DMS79 treated with DMSO at 0.1 percent for 48 hours (cell line): ENCODE data around the gene TOB2.
"Not testable (repeated sequence)": the region's sequence is repeated elsewhere in the genome, so short reads cannot be mapped to it uniquely, and the experiment has no call there.

Source experiments
- DNase-seq: peaks from one replicate; lab custom pipeline; 2025; lab: John Stamatoyannopoulos, UW

The TOB2 gene

DNA sequence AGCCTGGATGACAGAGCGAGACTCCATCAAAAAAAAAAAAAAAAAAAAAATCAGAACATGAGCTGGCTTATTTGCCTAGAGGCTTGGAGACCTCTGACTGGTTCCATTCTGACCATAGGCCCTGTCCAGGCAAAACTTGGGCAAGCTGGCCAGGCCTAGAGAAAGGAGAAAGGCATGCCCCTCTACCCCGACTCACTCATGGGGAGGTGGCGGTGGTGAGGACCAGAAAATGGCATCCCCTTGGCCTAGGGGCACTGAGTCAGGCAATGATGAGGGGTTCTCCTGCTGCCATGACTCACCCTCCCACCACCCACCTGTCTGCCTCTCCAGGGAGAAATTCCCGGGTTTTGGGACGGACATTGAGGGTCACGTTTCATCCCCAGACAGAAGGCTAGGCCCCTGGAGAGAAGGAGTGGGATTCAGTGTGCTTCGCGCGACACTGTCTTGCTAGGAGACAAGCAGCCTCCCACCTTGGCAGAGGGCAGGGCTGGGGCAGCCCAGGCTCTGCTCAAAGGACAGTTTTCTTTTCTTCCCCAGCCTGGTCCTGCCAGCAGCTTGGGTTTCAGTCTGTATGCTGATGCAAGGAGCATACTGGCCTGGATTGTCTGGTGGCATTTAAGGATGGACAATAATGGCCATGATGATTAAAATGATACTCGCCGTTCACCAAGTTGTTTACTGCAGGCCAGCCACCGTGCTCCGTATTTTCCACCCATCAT lies 17.2 kb downstream of the TOB2 start:
- no peak for DNase-seq

DNA sequence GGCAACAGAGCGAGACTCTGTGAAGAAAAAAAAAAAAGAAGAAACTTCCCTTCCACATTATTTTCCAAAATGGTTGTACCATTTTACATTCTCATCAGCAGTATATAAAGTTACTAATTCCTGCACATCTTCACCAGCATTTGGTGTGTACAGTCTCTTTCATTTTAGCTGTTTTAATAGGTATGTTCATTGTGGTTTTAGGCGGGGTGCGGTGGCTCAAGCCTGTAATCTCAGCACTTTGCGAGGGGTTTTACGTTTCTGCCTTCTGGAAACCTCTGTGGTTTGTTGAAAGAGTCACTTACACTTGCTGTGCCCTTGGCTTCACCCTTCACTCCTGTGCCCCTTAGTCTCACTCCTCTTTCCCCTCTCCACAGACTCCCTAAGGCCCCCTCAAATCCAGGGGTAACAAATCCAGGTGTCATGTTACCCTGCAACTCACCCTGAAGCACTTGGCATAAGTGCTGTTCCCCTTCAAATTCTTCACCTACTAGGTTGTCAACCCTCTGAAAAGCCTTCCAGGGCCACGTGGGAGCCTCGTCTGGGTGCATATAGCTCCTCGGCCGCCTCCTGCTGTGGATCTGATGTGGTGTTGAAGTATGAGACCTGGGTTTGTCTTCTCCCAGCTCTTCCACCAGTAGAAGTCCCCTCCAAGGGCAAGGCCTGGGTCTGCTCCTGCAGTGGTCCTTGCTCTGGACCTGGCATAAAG lies 20.8 kb downstream of the TOB2 start:
- DNase-seq = peak; percentile 22

DNA sequence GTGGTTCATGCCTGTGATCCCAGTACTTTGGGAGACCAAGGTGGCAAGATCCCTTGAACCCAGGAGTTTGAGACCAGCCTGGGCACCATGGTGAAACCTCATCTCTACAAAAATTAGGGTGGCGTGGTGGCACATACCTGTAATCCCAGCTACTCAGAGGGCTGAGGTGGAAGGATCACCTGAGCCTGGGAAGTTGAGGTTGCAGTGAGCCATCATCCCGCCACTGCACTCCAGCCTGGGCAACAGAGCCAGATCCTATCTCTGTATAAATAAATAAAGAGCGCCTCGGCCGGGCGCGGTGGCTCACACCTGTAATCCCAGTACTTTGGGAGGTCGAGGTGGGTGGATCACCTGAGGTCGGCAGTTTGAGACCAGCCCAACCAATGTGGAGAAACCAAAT lies 27.9 kb downstream of the TOB2 start:
- DNase-seq = no peak

DNA sequence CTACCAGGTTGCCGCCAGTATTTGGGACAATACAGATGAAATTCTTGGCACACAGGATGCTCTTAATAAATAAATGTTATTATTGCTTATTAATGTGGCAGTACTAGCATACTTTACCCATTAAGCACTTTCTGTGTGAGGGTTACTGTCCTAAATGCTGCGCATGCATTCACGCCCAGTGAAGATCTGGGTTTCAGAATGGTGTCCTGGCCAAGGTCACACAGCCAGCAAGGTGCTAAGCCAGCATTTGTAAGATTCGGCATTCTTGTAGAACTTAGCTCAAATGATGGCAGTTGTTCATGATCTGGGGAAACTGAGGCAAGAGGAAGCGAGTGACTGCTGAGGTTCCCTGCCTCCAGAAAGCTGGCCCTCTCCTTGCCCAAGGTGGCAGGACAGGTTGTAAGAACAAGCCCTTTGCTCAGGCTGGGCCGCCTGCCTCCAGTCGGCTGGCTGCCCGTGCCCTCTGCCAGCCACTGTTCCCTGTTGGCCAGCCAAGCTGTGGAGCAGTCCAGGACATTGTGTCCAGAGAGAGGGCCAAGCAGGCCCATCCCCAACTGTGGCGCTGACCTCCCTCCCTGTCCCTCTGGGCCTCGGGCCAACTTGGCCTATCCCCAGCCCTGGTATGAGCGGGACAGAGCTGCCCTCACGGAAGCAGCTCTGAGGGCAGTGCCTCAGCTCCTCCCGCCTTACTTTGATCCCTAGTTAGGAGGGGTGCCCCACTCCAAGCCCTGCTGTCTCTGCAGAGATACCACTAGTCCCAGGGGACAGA lies 28.8 kb downstream of the TOB2 start:
- no peak for DNase-seq

DNA sequence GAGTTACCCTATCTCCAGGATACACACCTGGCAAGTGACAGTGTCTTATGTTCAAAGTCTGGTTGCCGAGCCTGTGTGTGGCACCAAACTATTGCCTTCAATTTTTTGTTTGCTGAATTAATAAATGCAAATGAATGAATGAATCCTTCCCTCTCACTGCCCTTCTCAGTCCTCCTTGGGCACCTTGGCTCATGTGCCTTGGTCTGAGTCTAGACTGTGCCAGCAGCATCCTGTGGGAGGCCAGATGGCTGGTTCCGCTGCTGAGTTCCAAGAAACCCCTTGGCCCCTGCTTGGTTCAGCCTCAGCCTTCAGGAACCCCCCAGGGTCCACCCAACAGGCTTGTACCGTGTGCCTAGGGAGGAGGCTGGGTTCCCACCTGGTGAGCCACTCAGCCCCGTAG lies 31.0 kb downstream of the TOB2 start:
- no peak for DNase-seq

DNA sequence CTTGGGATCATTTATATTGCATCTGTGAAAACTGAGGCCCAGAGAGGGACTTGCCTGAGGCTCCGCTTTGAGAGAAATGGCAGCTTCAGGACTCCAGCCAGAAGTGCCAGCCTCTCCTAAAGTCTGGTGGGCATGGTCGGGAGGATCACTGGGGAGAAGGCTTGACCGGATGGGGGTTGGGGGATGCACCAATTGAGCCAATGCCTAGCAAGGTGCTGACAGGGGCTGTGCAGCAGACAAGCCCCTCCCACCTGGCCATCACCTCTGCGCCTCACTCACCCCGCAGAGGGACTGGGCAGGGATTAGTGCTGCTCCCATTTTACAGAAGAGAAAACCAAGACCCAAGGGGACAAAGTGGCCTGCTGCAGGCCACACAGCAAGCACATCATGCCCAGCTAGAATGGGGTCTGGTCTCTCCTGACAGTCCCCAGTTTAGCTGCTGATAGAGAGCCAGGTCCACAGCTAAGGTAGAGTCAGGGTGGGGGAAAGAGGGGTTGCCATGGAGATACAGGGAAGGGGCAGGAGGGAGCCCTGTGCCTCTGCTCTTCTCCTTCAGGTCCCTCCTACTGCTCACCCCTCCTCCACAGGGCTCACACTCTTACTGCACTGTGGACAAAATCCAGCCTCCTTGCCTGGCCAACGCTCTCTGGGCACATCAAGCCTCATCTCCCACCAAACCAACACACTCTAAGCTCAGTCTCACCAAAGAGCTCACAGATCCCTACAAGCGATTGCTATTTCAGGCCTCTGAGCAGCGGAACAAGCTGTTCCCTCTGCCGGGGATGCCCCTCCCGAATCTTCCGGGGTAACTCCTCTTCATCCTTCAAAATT lies 35.4 kb downstream of the TOB2 start:
- DNase-seq = no peak

DNA sequence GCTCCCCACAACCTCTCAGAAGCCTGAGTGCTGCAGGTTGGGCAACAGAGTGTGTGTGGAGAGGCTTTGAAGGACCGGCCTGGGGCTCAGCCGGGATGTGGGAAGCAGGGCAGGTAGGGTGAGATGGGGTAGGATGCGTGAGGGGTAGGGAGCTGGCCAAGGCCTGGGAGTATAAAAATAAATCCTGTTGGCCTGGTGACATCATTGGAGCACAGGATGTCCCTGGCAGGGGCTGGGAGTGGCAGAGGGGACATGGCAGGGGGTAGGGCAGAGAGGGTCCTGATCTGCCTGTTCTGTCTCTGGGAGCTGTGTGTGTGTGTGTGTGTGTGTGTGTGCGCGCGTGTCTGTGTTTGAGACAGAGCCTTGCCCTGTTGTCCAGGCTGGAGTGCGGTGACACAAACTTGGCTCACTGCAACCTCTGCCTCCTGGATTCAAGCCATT lies 36.3 kb downstream of the TOB2 start:
- no peak for DNase-seq

DNA sequence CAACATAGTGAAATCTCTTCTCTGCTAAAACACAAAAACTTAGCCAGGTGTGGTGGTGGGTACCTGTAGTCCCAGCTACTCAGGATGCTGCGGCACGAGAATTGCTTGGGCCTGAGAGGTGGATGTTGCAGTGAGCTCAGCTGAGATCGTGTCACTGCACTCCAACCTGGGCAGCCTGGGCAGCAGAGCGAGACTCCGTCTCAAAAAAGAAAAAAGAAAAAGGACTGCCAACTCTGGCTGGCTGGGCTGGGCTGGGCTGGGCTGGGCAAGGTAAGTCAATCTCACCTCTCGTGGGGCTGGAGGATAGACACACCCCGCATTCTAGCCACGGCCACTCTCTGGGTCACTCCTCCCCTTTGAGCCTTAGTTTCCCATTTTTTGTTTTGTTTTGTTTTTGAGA lies 37.9 kb downstream of the TOB2 start:
- DNase-seq = no peak

DNA sequence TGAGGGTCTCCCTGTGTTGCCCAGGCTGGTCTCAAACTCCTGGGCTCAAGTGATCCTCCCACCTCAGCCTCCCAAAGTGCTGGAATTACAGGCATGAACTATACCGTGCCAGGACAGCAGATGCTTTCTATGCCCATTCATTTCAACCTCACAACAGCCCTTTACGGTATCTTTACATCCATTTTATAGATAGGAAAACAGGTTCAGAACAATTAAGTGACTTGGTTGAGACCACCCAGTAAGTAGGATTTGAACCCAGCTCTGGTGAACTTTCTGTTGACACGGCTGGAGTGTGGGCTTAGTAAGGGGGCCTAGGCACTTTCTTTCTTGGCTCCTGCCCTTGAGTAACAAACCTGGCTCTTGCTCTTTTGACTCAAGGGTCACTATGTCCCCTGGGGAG lies 39.2 kb downstream of the TOB2 start:
- DNase-seq = no peak

DNA sequence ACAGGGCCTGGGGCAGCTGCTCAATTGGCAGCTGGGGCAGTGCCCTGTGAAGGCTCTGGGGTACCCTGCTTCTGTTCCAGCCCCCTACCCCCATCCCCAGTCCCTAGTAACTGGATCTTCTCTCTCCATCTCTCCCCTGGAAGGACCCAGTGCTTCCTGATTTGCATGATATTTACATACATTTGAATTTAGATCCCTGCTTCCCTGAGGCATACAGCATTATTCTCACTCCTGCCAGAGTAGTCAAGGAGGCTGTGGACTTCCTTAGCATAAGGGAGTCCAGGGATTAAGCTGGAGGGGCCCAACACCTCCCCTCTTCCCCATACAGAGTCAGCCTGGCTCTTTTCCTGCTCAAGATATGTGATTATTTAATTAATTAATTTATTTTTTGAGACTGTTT lies 40.2 kb downstream of the TOB2 start:
- no peak for DNase-seq

DNA sequence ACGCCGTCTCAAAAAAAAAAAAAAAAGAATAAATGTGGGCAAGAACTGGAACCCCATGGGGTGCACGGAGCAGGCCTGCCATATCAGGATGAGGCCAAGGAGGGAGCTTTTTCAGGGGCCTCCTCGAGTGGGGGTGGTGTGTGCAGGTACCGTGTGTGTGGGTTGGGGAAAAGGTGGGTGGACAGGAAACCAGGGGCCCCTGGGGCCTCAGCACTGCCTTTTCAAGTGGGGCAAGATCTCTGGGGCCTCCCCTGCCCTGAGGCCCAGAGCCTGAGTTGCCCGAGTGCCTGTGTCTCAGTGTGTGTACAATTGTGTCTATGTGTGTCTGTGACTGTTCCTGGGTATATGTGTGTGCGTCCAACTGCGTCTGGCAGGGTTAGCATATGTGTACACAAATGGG lies 41.0 kb downstream of the TOB2 start:
- no peak for DNase-seq

DNA sequence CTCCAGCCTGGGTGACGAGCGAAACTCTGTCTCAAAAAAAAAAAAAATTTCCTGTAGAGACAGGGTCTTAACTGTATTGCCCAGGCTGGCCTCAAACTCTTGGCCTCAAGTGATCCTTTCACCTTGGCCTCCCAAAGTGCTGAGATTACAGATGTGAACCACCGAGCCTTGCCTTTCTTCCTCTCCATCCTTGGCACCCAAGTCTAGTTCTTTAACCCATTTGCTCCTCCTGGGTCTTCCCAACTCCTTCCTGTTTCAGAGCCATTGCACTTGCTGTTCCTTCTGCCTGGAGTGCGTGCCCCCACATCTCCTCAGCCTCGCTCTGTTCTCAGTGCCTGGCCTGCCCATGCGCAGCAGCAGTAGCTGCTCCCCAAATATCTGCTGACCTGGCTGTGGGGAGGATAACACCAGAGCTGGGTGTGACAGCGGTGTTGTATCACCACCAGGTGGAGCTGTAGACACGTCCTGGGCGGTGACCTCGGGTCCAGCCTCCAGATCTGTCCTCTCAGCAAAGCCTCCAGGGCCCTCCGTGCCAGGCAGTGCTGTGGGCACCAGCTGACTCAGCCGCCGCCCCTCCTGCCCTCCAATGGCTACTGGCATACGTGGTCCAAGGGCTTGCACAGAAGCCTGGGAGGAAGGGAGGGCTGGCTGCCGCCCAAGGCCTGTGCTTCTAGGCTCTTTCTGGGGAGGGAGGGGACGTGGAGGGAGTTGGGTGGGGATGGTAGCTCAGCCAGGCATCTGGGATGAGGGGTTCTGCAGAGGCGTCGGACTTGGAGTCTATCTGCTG lies 42.9 kb downstream of the TOB2 start:
- DNase-seq = peak; percentile 52

DNA sequence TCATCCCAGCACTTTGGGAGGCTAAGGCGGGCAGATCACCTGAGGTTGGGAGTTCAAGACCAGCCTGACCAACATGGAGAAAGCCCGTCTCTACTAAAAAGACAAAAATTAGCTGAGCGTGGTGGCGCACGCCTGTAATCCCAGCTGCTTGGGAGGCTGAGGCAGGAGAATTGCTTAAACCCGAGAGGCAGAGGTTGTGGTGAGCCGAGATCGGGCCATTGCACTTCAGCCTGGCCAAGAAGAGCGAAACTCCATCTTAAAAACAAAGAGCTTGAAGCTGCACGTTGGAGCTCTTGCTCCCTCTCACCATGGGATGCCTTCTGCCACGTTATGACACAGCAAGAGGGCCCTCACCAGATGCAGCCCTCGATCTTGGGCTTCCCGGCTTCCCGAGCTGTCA lies 43.8 kb downstream of the TOB2 start:
- DNase-seq = not testable (repeated sequence)

DNA sequence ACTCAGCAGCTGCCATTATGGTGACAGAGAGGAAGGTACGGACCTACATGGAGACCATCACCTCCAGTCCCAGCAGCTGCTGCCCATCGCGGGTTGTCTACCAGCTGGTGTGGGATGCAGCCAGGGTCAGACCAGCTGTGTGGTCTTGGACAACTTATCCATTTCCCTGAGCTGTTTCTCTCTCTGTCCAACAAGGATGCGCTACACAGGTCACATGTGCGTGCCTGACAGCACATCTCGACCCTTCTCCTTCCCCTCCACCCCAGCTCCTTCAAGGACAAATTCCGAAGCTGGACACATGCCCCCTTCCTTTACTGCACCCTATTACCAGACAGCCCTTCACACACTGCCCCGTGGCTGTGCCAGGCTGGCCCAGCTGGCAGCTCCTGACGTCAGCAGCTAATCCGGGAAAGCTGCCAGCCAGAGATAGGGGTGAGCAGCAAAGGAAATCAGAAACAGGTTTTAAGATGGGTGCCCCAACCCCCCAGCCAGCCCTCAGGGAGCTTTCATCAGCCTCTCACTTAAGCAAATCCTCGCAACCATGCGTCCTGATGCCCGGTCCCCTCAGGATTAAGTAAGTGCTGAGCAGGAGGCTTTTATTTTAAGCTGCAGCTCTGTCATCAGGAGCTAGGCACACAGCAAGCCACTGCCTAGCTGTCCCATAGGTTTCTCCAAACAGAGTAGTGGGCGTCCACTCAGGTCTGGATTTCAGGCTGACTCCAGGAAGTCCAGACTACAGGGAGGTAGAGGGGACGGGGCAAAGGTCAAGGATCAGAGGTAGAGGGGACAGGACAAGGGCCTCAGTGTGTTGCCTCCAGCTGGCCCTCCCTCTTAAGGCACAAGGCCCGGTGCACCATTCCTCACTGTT lies 44.6 kb downstream of the TOB2 start:
- DNase-seq = peak; percentile 73

DNA sequence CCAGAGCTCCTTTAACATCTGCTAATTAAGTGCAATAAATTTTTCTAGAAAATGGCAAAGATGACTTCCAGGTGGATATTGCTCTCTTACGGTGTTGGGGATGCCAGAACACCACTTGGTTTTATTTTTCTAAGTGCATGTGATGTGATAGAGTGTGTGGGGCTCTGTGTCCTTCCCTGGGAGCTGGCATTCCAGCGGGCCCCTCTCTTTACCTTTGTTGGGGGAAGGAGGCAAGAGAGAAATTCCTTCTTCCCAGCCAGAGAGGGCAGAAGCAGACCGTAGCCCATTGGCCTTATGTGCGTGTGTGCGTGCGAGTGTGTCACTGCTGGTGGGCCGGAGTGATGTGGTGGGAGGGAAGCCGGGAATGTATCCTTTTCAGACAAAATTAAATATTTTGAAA lies 47.7 kb downstream of the TOB2 start:
- no peak for DNase-seq

DNA sequence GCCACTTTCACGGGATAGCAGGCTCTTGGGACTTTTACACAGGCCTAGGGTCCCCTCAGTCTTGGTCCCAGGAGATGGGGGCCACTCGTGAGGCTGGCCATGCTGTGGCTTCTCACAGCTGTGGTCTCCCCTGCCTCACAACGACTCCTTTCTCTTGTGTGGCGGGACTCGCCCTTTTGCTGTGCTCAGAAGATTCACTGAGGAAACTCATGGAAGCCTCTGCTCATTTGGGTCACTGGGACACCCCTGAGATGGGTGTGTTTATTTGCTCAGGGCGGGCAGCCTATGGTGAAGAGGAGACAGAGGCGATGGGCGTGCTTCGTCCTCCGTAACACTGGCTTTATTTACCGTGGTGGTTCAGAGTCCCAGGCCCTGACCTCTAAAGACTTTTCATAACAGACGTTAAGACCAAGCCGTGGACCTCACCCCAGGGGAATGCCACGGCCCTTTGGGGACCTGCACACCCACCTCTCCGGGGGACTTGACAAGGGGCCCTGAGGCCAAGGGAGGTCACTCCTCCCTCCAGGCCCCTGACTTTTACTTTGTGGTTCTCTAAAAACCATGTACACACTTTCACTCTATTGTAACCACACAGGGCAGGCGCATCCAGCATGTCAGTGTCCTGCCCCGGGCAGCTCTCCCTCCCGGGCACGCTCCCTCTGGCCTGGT lies 49.3 kb downstream of the TOB2 start:
- DNase-seq = no peak

DNA sequence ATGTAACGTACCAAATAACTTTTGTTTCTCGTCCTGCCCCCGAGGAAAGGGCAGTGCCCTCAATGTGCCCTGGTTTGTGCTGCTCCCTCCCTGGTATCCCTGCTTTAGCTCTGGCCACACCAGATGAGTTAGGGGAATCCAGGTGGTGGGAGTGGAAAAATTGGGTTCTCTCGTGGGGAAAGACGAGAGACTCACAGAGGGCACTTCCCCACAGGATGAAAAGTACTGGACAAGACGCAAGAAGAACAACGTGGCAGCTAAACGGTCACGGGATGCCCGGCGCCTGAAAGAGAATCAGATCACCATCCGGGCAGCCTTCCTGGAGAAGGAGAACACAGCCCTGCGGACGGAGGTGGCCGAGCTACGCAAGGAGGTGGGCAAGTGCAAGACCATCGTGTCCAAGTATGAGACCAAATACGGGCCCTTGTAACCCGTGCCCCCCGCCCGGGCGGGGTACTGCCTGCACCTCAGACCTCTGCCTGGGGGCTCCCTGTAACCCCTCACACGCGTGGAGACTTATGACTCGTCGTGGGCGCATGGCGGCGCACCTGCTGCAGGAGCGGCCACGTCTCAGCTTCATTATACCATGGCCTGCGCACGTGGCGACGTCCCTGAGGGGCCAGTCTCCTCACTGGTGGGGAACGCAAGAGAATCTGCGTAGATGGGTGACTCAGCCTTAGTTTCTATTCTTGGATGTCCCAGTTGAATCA lies 50.9 kb downstream of the TOB2 start:
- DNase-seq = no peak

DNA sequence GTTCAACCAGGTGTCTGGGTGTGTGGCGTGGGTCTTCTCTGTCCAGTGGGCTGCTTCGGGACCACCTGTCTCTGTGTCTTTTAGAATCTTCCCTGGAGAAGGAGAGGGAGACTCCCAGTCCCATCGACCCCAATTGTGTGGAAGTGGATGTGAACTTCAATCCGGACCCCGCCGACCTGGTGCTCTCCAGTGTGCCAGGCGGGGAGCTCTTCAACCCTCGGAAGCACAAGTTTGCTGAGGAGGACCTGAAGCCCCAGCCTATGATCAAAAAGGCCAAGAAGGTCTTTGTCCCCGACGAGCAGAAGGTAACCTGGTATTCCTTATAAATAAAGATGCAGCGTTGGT lies 52.6 kb downstream of the TOB2 start:
- DNase-seq = no peak

DNA sequence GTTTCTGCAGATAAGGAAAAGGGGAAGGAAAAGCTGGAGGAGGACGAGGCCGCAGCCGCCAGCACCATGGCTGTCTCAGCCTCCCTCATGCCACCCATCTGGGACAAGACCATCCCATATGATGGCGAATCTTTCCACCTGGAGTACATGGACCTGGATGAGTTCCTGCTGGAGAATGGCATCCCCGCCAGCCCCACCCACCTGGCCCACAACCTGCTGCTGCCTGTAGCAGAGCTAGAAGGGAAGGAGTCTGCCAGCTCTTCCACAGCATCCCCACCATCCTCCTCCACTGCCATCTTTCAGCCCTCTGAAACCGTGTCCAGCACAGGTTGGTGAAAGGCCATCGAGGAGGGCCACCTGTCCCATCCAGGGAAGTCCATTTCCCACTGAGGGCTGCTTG lies 59.3 kb downstream of the TOB2 start:
- DNase-seq = no peak
